ENCODE data around the gene UBR3.

UBR3 gene

GRCh38 chr2:169975221-169975620, 148.0 kb downstream of the UBR3 start:
- Histone ChIP-seq H3K36me3 (ENCODE audit: control insufficient read depth, insufficient read depth, low read length) (no peaks in the 10 kb centered on the region), H3K9me3 (ENCODE audit: control insufficient read depth, low read length) (no peaks in the 10 kb centered on the region), H3K4me3 (ENCODE audit: low read length) (no peak overlapping the region)

GRCh38 chr2:169976335-169976851, 149.1 kb downstream of the UBR3 start:
- Histone ChIP-seq H3K36me3 (ENCODE audit: control insufficient read depth, insufficient read depth, low read length) (no peaks in the 10 kb centered on the region), H3K9ac (ENCODE audit: low read length) (no peak overlapping the region), H3K4me1 (ENCODE audit: control insufficient read depth, insufficient read depth, low read length) (no peaks in the 10 kb centered on the region), H3K9me3 (ENCODE audit: control insufficient read depth, low read length) (no peaks in the 10 kb centered on the region), H3K4me3 (ENCODE audit: low read length) (no peak overlapping the region), H3K27me3 (ENCODE audit: control insufficient read depth, insufficient read depth, low read length) (no peaks in the 10 kb centered on the region)

More at GRCh38 chr2:169975221-169975620, 148.0 kb downstream of the UBR3 start:
- Histone ChIP-seq H3K9ac (ENCODE audit: low read length) (no peak overlapping the region), H3K27me3 (ENCODE audit: control insufficient read depth, insufficient read depth, low read length) (no peaks in the 10 kb centered on the region), H3K4me1 (ENCODE audit: control insufficient read depth, insufficient read depth, low read length) (no peaks in the 10 kb centered on the region)

- Histone ChIP-seq H3K36me3 (ENCODE audit: control insufficient read depth, insufficient read depth, low read length) (no peaks in the 10 kb centered on the region), H3K4me3 (ENCODE audit: low read length) (no peak overlapping the region), H3K27me3 (ENCODE audit: control insufficient read depth, insufficient read depth, low read length) (no peaks in the 10 kb centered on the region), H3K9ac (ENCODE audit: low read length) (no peak overlapping the region), H3K9me3 (ENCODE audit: control insufficient read depth, low read length) (no peaks in the 10 kb centered on the region), H3K4me1 (ENCODE audit: control insufficient read depth, insufficient read depth, low read length) (no peaks in the 10 kb centered on the region)
Measured at GRCh38 chr2:169977530-169977929, 150.3 kb downstream of the UBR3 start.

GRCh38 chr2:169978402-169979017, 151.3 kb downstream of the UBR3 start:
- Histone ChIP-seq H3K27me3 (ENCODE audit: control insufficient read depth, insufficient read depth, low read length) (no peaks in the 10 kb centered on the region), H3K9ac (ENCODE audit: low read length) (no peak overlapping the region), H3K4me1 (ENCODE audit: control insufficient read depth, insufficient read depth, low read length) (no peaks in the 10 kb centered on the region), H3K4me3 (ENCODE audit: low read length) (no peak overlapping the region), H3K9me3 (ENCODE audit: control insufficient read depth, low read length) (no peaks in the 10 kb centered on the region), H3K36me3 (ENCODE audit: control insufficient read depth, insufficient read depth, low read length) (no peaks in the 10 kb centered on the region)

GRCh38 chr2:169979025-169979424, 151.8 kb downstream of the UBR3 start:
- no peaks in the 10 kb centered on the region for H3K36me3 ChIP-seq (ENCODE audit: control insufficient read depth, insufficient read depth, low read length)
- H3K27me3 ChIP-seq (ENCODE audit: control insufficient read depth, insufficient read depth, low read length) = no peaks in the 10 kb centered on the region
- no peaks in the 10 kb centered on the region for H3K4me1 ChIP-seq (ENCODE audit: control insufficient read depth, insufficient read depth, low read length)
- H3K4me3 ChIP-seq (ENCODE audit: low read length) = no peak overlapping the region
- H3K9ac ChIP-seq (ENCODE audit: low read length) = no peak overlapping the region
- no peaks in the 10 kb centered on the region for H3K9me3 ChIP-seq (ENCODE audit: control insufficient read depth, low read length)

- H3K4me1 ChIP-seq (ENCODE audit: control insufficient read depth, insufficient read depth, low read length) = no peaks in the 10 kb centered on the region
- no peak overlapping the region for H3K4me3 ChIP-seq (ENCODE audit: low read length)
- no peaks in the 10 kb centered on the region for H3K9me3 ChIP-seq (ENCODE audit: control insufficient read depth, low read length)
- no peak overlapping the region for H3K9ac ChIP-seq (ENCODE audit: low read length)
- H3K36me3 ChIP-seq (ENCODE audit: control insufficient read depth, insufficient read depth, low read length) = no peaks in the 10 kb centered on the region
- no peaks in the 10 kb centered on the region for H3K27me3 ChIP-seq (ENCODE audit: control insufficient read depth, insufficient read depth, low read length)
Measured at GRCh38 chr2:169980001-169980400, 152.7 kb downstream of the UBR3 start.

- no peak overlapping the region for H3K4me3 ChIP-seq (ENCODE audit: low read length)
- H3K27me3 ChIP-seq (ENCODE audit: control insufficient read depth, insufficient read depth, low read length) = no peaks in the 10 kb centered on the region
- no peaks in the 10 kb centered on the region for H3K36me3 ChIP-seq (ENCODE audit: control insufficient read depth, insufficient read depth, low read length)
- H3K9ac ChIP-seq (ENCODE audit: low read length) = no peak overlapping the region
- no peaks in the 10 kb centered on the region for H3K4me1 ChIP-seq (ENCODE audit: control insufficient read depth, insufficient read depth, low read length)
- H3K9me3 ChIP-seq (ENCODE audit: control insufficient read depth, low read length) = no peaks in the 10 kb centered on the region
Measured at GRCh38 chr2:169980643-169981042, 153.4 kb downstream of the UBR3 start.

- Histone ChIP-seq H3K36me3 (ENCODE audit: control insufficient read depth, insufficient read depth, low read length) (no peaks in the 10 kb centered on the region), H3K9me3 (ENCODE audit: control insufficient read depth, low read length) (no peaks in the 10 kb centered on the region), H3K9ac (ENCODE audit: low read length) (no peak overlapping the region), H3K4me1 (ENCODE audit: control insufficient read depth, insufficient read depth, low read length) (no peaks in the 10 kb centered on the region), H3K27me3 (ENCODE audit: control insufficient read depth, insufficient read depth, low read length) (no peaks in the 10 kb centered on the region), H3K4me3 (ENCODE audit: low read length) (no peak overlapping the region)
Measured at GRCh38 chr2:169982929-169983328, 155.7 kb downstream of the UBR3 start.

GRCh38 chr2:169983506-169983905, 156.3 kb downstream of the UBR3 start:
- Histone ChIP-seq H3K4me1 (ENCODE audit: control insufficient read depth, insufficient read depth, low read length) (no peaks in the 10 kb centered on the region), H3K9ac (ENCODE audit: low read length) (no peak overlapping the region), H3K9me3 (ENCODE audit: control insufficient read depth, low read length) (no peaks in the 10 kb centered on the region)

GRCh38 chr2:169984145-169984544, 156.9 kb downstream of the UBR3 start:
- Histone ChIP-seq H3K4me1 (ENCODE audit: control insufficient read depth, insufficient read depth, low read length) (no peaks in the 10 kb centered on the region), H3K9me3 (ENCODE audit: control insufficient read depth, low read length) (no peaks in the 10 kb centered on the region), H3K9ac (ENCODE audit: low read length) (no peak overlapping the region), H3K27me3 (ENCODE audit: control insufficient read depth, insufficient read depth, low read length) (no peaks in the 10 kb centered on the region), H3K4me3 (ENCODE audit: low read length) (no peak overlapping the region), H3K36me3 (ENCODE audit: control insufficient read depth, insufficient read depth, low read length) (no peaks in the 10 kb centered on the region)

More at GRCh38 chr2:169983506-169983905, 156.3 kb downstream of the UBR3 start:
- Histone ChIP-seq H3K36me3 (ENCODE audit: control insufficient read depth, insufficient read depth, low read length) (no peaks in the 10 kb centered on the region), H3K27me3 (ENCODE audit: control insufficient read depth, insufficient read depth, low read length) (no peaks in the 10 kb centered on the region), H3K4me3 (ENCODE audit: low read length) (no peak overlapping the region)

GRCh38 chr2:169994752-169995151, 167.5 kb downstream of the UBR3 start:
- H3K4me1 ChIP-seq (ENCODE audit: control insufficient read depth, insufficient read depth, low read length) = no peaks in the 10 kb centered on the region
- H3K36me3 ChIP-seq (ENCODE audit: control insufficient read depth, insufficient read depth, low read length) = no peaks in the 10 kb centered on the region
- H3K9ac ChIP-seq (ENCODE audit: low read length) = no peak overlapping the region
- no peaks in the 10 kb centered on the region for H3K9me3 ChIP-seq (ENCODE audit: control insufficient read depth, low read length)
- no peak overlapping the region for H3K4me3 ChIP-seq (ENCODE audit: low read length)
- no peaks in the 10 kb centered on the region for H3K27me3 ChIP-seq (ENCODE audit: control insufficient read depth, insufficient read depth, low read length)

- no peaks in the 10 kb centered on the region for H3K4me1 ChIP-seq (ENCODE audit: control insufficient read depth, insufficient read depth, low read length)
- no peak overlapping the region for H3K9ac ChIP-seq (ENCODE audit: low read length)
- H3K27me3 ChIP-seq (ENCODE audit: control insufficient read depth, insufficient read depth, low read length) = no peaks in the 10 kb centered on the region
- H3K36me3 ChIP-seq (ENCODE audit: control insufficient read depth, insufficient read depth, low read length) = no peaks in the 10 kb centered on the region
- H3K9me3 ChIP-seq (ENCODE audit: control insufficient read depth, low read length) = no peaks in the 10 kb centered on the region
- H3K4me3 ChIP-seq (ENCODE audit: low read length) = no peak overlapping the region
Measured at GRCh38 chr2:169997140-169997887, 170.1 kb downstream of the UBR3 start.
